ENCODE data around the gene DOCK6. TPM values are rescaled to one million over a fixed set of nuclear protein-coding genes. Genes with fewer than 3 reads are reported as not detected.

DOCK6 gene
- total and polyA plus RNA-seq, 2 of the 13 experiments (the other 11 are each of a cell fraction or from before 2014, with no cell fraction given) = 5.4 to 38.1 TPM

DNA sequence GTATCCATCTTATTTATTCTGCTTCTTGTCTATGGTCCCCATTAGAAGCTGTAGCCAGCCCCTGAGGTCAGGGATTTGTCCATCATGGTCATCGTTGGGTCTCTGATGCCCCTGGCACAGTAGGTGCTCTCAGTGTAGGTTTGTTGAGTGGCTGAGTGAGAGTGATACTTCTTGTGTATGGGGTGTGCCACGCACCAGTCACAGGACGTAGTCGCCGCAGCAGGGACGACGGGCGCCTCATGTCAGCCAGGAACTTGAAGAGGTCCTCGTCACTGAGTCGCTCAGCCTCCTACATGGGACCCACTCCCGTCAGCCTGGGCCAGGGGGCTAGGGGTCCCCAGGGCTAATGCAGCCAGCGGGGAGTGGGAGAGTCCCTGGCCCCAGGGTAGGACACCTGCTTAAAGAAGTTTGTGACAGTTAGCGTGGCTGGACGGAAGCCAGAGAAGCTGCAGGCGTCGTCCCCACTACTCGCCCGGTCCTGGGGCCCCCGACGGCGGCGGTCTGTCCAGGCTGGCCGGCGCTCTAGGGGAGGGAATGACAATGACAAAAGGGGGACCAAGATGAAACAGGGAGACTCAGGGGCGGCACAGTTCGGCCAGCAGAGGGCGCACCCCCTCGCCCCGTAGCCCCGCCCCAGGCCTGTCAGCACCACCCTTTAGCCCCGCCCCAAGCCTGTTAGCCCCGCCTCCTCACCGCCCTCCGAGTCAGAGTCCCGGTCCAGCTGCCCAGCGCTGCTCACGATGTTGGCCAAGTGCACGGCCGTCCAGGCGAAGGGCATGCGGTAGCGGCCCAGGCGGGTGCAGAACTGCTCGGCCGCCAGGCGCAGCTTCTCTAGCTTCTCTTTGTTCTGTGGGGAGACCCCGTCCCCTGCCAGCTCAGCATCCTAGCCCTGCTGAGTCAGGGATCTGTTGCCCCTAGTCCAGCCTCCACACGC lies 19.2 kb downstream of the DOCK6 start (continued):
- no peak for TF ChIP-seq MEIS2 (CRISPR knock-in tag; IDR thresholded peaks at IDR 0.05)
- TF ChIP-seq ZFP82 (CRISPR knock-in tag; IDR thresholded peaks at IDR 0.05; ENCODE audit: borderline replicate concordance) = no peak
- no peak for TF ChIP-seq ZNF841 (CRISPR knock-in tag; IDR thresholded peaks at IDR 0.05; ENCODE audit: borderline replicate concordance)
- 0 out of 2 replicates have a peak, but pooled peaks have one; percentile 32 for TF ChIP-seq HNRNPL (IDR thresholded peaks at IDR 0.05; ENCODE audit: low read depth, low read length)
- peak; percentile 66; the same call in 1 of the 2 replicates for TF ChIP-seq ERF (CRISPR knock-in tag; IDR thresholded peaks at IDR 0.05)
- TF ChIP-seq SAP130 (CRISPR knock-in tag; IDR thresholded peaks at IDR 0.05; ENCODE audit: low read depth) = 0 out of 2 replicates have a peak, but pooled peaks have one; percentile 31
- peak; percentile 65 for TF ChIP-seq RBM22 (optimal IDR thresholded peaks at IDR 0.05; ENCODE audit: low read length)
- 0 out of 2 replicates have a peak, but pooled peaks have one; percentile 37 for TF ChIP-seq PATZ1 (CRISPR knock-in tag; IDR thresholded peaks at IDR 0.05)
- TF ChIP-seq MIER3 (CRISPR knock-in tag; IDR thresholded peaks at IDR 0.05; ENCODE audit: borderline replicate concordance) = no peak
- TF ChIP-seq TFDP2 (CRISPR knock-in tag; IDR thresholded peaks at IDR 0.05) = peak; percentile 29; the same call in 1 of the 2 replicates
- no peak for TF ChIP-seq HMGA1 (CRISPR knock-in tag; conservative IDR thresholded peaks at IDR 0.05)
- no peak for TF ChIP-seq ZKSCAN8 (CRISPR knock-in tag; IDR thresholded peaks at IDR 0.05; ENCODE audit: borderline replicate concordance)
- peak; percentile 96 for TF ChIP-seq ZNF3 (CRISPR knock-in tag; IDR thresholded peaks at IDR 0.05)
- no peak for TF ChIP-seq ZSCAN20 (CRISPR knock-in tag; IDR thresholded peaks at IDR 0.05; ENCODE audit: borderline replicate concordance)
- TF ChIP-seq ZSCAN25 (CRISPR knock-in tag; IDR thresholded peaks at IDR 0.05) = no peak
- no peak; the same call in 1 of the 2 replicates for TF ChIP-seq ESRRA (CRISPR knock-in tag; IDR thresholded peaks at IDR 0.05; ENCODE audit: low read depth)
- TF ChIP-seq HNRNPLL (IDR thresholded peaks at IDR 0.05; ENCODE audit: low read depth, low read length, poor library complexity, severe bottlenecking) = peak; percentile 71

All from HepG2 (cell line).